ENCODE results near the gene ASF1B.
"Not testable (repeated sequence)": the region's sequence is repeated elsewhere in the genome, so short reads cannot be mapped to it uniquely, and the experiment has no call there.

ASF1B gene

GRCh38 chr19:14136509-14137281 is at the start of gene ASF1B:
Gene ASF1B (minus strand): TSS chr19:14136589. CDS start chr19:14136456, 133 bp downstream.
- DNase-seq (ENCODE audit: low read depth): peak; percentile 89

GRCh38 chr19:14185691-14186090 is 49.3 kb upstream of the ASF1B start:
- not testable (repeated sequence) for DNase-seq (ENCODE audit: low read depth)

GRCh38 chr19:14185158-14185557 is 48.8 kb upstream of the ASF1B start:
- no peak for DNase-seq (ENCODE audit: low read depth)

GRCh38 chr19:14183741-14184350 is 47.5 kb upstream of the ASF1B start:
- DNase-seq (ENCODE audit: low read depth): no peak

GRCh38 chr19:14182476-14182875 is 46.1 kb upstream of the ASF1B start:
- no peak for DNase-seq (ENCODE audit: low read depth)

GRCh38 chr19:14181906-14182305 is 45.5 kb upstream of the ASF1B start:
- DNase-seq (ENCODE audit: low read depth): no peak

GRCh38 chr19:14181199-14181598 is 44.8 kb upstream of the ASF1B start:
- not testable (repeated sequence) for DNase-seq (ENCODE audit: low read depth)

GRCh38 chr19:14177496-14178074 is 41.2 kb upstream of the ASF1B start:
- no peak for DNase-seq (ENCODE audit: low read depth)

GRCh38 chr19:14175351-14175792 is 39.0 kb upstream of the ASF1B start:
- DNase-seq (ENCODE audit: low read depth): no peak

- DNase-seq (ENCODE audit: low read depth): no peak
Measured at GRCh38 chr19:14174883-14175282, 38.5 kb upstream of the ASF1B start.

- no peak for DNase-seq (ENCODE audit: low read depth)
Measured at GRCh38 chr19:14168993-14169392, 32.6 kb upstream of the ASF1B start.

- no peak for DNase-seq (ENCODE audit: low read depth)
Measured at GRCh38 chr19:14168259-14168972, 32.0 kb upstream of the ASF1B start.

- DNase-seq (ENCODE audit: low read depth): no peak
Measured at GRCh38 chr19:14167576-14168138, 31.3 kb upstream of the ASF1B start.

- DNase-seq (ENCODE audit: low read depth): no peak
Measured at GRCh38 chr19:14166999-14167575, 30.7 kb upstream of the ASF1B start.

GRCh38 chr19:14165990-14166830 is 29.8 kb upstream of the ASF1B start:
- no peak for DNase-seq (ENCODE audit: low read depth)

GRCh38 chr19:14164724-14165493 is 28.5 kb upstream of the ASF1B start:
- DNase-seq (ENCODE audit: low read depth): no peak

- DNase-seq (ENCODE audit: low read depth): no peak
Measured at GRCh38 chr19:14164082-14164481, 27.7 kb upstream of the ASF1B start.

- no peak for DNase-seq (ENCODE audit: low read depth)
Measured at GRCh38 chr19:14162871-14163297, 26.5 kb upstream of the ASF1B start.

GRCh38 chr19:14161305-14161704 is 24.9 kb upstream of the ASF1B start:
- no peak for DNase-seq (ENCODE audit: low read depth)

Measured in stimulated activated CD8-positive, alpha-beta memory T cell treated with anti-CD3 and anti-CD28 coated beads, Interleukin-7, amount 100 ng/mL, for 24 hours (primary cell).